Amniotic epithelial cell (primary cell): ENCODE results near the gene PLA2G6.

Experiments used
- DNase-seq: peaks from one replicate; pipeline ENCODE4 v3.0.0-alpha.2; 2010; ENCODE audit warnings: low read depth

The PLA2G6 gene

GRCh38 chr22:38214302-38215056 is 32.8 kb upstream of the PLA2G6 start:
- peak; percentile 61 for DNase-seq

- no peak for DNase-seq
These were observed 32.3 kb upstream of the PLA2G6 start for GRCh38 chr22:38213990-38214301.

GRCh38 chr22:38213319-38213989 is 31.8 kb upstream of the PLA2G6 start:
- DNase-seq: no peak

- no peak for DNase-seq
These were observed 30.8 kb upstream of the PLA2G6 start for GRCh38 chr22:38212442-38212841.

- DNase-seq: no peak
These were observed 29.9 kb upstream of the PLA2G6 start for GRCh38 chr22:38211556-38211955.

- no peak for DNase-seq
These were observed 26.9 kb upstream of the PLA2G6 start for GRCh38 chr22:38208551-38208968.

- no peak for DNase-seq
These were observed 26.3 kb upstream of the PLA2G6 start for GRCh38 chr22:38207898-38208432.

- DNase-seq: no peak
These were observed 23.9 kb upstream of the PLA2G6 start for GRCh38 chr22:38205261-38206128.

- no peak for DNase-seq
These were observed 23.2 kb upstream of the PLA2G6 start for GRCh38 chr22:38204784-38205183.

GRCh38 chr22:38203855-38204514 is 22.4 kb upstream of the PLA2G6 start:
- DNase-seq: no peak

GRCh38 chr22:38203090-38203810 is 21.6 kb upstream of the PLA2G6 start:
- DNase-seq: peak; percentile 31

GRCh38 chr22:38202437-38203089 is 20.9 kb upstream of the PLA2G6 start:
- DNase-seq: peak; percentile 79

- peak; percentile 95 for DNase-seq
These were observed 20.2 kb upstream of the PLA2G6 start, which contains the start of gene MAFF for GRCh38 chr22:38201711-38202436. TSS of gene MAFF (plus strand) at chr22:38201994. CDS start at chr22:38213854, 11,860 bp downstream.

GRCh38 chr22:38201371-38201710 is 19.7 kb upstream of the PLA2G6 start:
- no peak for DNase-seq

- no peak for DNase-seq
These were observed 18.4 kb upstream of the PLA2G6 start for GRCh38 chr22:38199826-38200559.

GRCh38 chr22:38196791-38197419 is 15.3 kb upstream of the PLA2G6 start:
- DNase-seq: no peak

GRCh38 chr22:38193580-38193979 is 11.9 kb upstream of the PLA2G6 start:
- peak; percentile 40 for DNase-seq

- no peak for DNase-seq
These were observed 10.8 kb upstream of the PLA2G6 start for GRCh38 chr22:38192475-38192863.
